Stimulated activated CD4-positive, alpha-beta T cell treated with anti-CD3 and anti-CD28 coated beads, Interleukin-1b, Interleukin-23, amount 100 ng/mL, for 48 hours (primary cell): ENCODE measurements around the gene COL8A2.

Experiments used
- DNase-seq: peaks from one replicate; pipeline ENCODE4 v3.0.0-alpha.2; 2020

The COL8A2 gene

DNA sequence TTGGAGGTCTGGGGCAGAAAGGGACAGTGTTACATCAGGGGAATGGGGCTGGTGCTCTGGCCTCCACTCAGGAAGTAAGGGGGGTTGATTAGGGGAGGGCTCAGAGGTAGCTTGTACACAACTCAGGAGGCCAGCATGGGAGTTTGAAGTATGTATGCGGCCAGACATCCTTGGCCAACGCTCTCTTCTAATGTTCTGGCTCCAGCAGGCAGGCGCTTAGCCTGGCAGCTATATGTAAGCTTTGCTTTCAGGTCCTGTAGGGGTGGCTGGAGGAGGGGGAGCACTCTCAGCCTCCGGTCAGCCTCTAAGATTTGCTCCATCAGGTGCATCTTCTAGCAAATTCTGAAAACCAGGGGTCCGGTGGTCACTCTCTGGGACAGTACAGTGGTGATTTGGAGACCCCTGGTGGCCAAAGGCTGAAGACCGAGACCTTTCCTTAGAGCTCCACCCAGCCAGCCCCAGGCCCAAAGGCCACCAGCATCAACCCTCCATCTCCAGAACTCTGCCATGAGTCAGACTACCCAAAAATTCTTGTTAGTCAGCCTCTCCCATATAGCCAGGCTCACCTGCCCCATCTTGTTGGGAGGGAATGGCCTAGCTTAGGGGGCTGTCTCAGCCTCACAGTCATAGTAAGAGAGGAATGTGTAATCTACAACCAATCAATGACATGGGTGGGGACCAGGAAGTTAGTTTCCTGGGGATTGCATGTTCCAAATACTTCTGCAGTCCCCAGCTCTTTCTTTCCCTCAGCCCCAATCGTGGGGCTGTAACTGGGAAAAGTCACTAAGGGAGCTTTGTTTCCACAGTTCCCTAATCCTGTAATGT lies 9.7 kb upstream of the COL8A2 start:
- DNase-seq: peak; percentile 26

GRCh38 chr1:36134031-36134430 lies 9.0 kb upstream of the COL8A2 start:
- DNase-seq: no peak

- DNase-seq: no peak
Observed at GRCh38 chr1:36133484-36133883, 8.5 kb upstream of the COL8A2 start.

DNA sequence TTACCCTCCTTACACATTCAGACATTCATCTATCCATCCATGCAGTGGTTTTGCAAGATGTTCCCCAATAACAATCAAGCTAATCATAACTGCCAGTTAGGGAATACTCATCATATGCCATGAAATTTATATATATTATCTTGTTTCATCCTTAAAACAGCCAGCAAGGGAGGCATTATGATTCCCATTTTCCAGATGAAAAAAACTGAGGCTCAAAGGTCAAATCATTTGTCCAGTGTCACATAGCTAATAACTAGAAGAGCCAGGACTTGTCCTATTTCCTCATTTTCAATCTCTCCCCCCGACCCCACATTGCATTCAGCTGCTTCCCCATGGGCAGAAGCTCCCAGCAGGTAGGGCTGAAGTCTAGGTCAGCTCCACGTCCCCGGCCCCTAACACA lies 7.0 kb upstream of the COL8A2 start:
- DNase-seq: no peak

- DNase-seq: no peak
Observed at GRCh38 chr1:36128905-36129206, 3.8 kb upstream of the COL8A2 start.

DNA sequence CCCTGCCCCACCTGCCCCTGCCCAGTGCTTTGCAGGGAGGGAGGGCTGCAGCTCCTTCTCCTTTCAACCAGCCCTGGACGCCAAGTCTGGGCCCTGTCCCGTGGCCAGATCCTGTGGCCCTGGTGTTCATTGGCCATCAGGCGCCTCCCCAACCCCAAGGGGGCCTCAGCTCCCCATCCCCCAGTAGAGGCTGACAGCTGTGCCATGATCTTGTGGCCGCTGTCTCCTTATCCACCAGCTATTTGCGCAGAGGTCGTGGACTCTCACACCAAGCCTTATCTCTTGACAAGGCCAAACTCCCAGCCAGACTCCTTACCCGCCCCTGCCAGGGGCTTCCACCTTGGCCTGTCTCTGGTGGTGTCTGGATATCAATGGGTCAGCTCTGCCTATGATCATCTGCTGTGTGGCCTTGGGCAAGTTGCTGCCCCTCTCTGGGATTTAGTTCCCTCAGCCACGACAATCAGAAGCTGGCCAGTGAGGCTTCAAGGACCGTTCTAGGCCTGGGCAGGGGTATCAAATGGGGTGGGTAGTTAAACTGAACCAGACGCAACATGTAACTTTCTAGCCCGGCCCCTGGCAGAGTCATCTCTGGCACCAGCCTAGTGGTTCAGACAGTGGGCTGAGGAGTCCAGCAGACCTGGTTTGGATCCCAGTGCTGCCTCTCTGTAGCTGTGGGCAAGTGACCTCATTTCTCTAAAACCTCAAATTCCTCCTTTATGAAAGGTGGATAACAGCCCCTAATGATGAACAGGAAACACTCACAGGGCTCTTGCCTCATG lies 3.3 kb upstream of the COL8A2 start:
- no peak for DNase-seq

GRCh38 chr1:36126797-36127500 lies 1.9 kb upstream of the COL8A2 start:
- DNase-seq: no peak

DNA sequence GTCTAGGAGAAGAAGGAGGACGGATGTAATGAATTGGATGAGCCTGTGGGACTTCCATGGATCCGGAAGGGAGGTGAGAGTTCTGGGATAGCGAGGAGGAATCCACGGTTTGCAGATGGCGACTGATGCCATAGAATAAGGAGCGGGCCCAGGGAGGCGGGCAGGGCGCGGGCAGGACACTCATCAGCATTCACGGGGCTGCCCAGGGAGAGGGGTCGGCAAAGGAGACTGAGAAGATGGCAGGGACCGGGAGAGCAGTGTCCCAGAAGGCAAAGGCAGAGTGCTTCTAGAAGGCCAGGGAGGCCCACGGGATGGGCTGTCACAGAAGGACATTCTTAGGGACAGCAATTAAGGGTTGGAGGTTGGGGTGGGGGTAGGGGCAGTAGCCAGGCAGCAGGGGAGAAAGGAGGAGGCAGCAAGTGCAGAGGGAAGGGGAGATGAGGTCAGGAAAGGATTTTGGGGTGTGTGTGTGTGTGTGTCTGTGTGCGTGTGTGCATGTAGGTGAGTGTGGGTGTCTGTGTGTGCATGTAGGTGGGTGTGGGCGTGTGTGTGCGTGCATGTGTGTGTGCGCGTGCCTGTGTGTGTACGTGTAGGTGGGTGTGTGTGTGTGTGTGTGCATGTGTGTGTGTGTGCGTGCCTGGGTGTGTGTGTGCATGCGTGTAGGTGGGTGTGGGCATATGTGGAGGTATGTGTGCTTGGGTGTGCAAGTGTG lies 1.1 kb upstream of the COL8A2 start:
- DNase-seq: no peak

- DNase-seq: no peak
Observed at GRCh38 chr1:36124404-36125128, 456 bp downstream of the COL8A2 start.

- DNase-seq: peak; percentile 22
Observed at GRCh38 chr1:36123356-36123755, 1.7 kb downstream of the COL8A2 start.

- DNase-seq: no peak
Observed at GRCh38 chr1:36122062-36123030, 2.7 kb downstream of the COL8A2 start.

DNA sequence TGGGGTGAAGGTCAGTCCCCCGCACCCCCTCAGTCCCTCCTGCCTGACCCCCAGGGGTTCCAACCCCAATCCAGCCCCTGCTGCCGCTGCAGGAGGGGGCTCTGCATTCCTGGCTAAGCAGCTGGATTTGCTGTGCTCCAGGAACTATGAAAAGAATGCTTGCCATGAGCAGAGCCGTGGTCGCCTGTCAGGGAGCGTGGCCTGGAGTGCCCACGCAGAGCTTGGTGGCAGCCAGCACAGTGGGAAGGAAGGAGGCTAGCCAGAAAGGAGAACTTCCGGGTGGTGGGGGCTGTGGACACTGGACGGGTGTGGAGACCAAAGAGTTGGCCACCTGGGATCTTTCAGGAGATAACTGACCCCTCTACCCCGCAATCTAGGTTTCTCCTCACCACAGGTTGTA lies 5.6 kb downstream of the COL8A2 start:
- no peak for DNase-seq

GRCh38 chr1:36118447-36119204 lies 6.4 kb downstream of the COL8A2 start:
- DNase-seq: no peak

DNA sequence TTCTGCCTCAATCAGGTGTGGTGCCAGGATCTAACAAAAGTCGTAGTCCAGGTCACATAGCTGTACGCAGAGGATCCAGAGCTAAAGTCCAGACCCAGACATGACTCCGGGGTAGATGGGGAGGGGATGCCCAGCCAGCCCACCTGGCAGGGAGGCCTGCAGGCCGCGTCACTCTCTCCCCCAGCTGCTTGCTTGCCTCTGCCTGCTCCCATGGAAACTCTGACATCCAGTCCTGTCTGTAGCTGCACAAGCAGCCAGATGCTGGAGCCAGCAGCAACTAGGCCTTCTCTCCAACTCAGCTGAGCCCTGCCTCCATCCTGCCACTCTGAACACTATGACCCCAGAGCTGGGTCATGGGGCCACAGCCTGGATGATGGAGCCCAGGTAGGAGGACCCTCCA lies 8.1 kb downstream of the COL8A2 start:
- no peak for DNase-seq

- no peak for DNase-seq
Observed at GRCh38 chr1:36115931-36116330, 9.1 kb downstream of the COL8A2 start.

DNA sequence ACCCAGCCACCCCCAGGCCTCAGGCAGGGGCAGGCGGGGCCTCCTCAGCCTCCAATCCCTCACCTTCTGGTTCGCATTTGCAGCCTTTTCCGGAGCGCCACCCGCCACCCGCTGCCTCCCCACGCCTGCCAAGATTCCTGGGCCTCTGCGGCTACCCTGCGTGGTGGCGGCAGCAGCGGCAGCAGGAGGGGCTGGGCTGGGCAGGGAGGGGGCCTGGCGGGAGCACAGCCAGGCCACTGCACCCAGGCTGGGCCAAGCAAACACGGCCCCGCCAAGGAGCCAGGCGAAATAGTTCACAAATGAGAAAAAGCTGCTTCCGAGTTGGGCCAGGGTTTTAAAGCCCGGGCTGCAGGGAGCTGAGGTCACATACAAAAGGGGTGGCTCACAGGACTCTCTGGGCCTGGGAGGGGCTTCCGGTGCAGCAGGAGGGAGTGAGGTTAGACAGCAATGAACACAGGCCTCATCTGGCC lies 9.8 kb downstream of the COL8A2 start:
- DNase-seq: no peak

DNA sequence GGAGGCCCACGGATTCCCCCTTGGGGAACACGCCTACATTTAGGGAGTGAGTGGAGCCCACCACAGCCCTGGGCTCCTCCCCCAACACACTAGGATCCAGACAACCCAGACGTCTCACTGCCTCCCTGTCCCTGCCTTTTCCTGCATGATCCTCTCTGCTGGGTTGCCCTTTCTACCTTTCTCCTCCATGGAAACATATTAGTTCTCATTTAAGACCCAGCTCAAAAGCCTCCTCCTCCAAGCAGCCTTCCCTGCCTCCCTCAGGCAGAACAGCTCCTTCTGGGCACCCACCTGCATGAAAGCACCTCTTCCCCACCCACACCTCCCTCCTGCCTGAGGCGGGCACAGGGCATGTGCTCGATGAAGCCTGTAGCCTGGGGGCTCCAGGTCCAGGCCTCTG lies 10.7 kb downstream of the COL8A2 start:
- no peak for DNase-seq

DNA sequence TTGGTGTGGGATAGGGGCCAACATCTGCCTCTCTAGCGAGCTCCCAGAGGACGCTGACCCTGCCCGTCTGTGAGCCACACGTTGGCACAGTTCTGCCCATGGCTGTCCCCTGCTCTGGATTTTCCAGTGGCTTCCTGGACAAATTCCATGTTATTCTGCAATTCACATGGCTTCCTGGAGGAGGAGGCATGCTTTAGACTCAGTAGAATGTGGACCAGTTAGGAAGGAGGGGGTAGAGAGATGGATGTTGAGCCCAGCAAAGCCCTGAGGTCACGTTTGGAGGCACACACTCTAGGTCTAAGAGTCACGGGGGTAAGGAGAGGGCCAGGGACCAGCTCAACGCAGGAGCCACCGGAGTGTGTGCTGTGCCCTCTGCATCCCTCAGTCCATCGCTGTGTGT lies 12.2 kb downstream of the COL8A2 start:
- DNase-seq: no peak

- no peak for DNase-seq
Observed at GRCh38 chr1:36111151-36111550, 13.9 kb downstream of the COL8A2 start.

DNA sequence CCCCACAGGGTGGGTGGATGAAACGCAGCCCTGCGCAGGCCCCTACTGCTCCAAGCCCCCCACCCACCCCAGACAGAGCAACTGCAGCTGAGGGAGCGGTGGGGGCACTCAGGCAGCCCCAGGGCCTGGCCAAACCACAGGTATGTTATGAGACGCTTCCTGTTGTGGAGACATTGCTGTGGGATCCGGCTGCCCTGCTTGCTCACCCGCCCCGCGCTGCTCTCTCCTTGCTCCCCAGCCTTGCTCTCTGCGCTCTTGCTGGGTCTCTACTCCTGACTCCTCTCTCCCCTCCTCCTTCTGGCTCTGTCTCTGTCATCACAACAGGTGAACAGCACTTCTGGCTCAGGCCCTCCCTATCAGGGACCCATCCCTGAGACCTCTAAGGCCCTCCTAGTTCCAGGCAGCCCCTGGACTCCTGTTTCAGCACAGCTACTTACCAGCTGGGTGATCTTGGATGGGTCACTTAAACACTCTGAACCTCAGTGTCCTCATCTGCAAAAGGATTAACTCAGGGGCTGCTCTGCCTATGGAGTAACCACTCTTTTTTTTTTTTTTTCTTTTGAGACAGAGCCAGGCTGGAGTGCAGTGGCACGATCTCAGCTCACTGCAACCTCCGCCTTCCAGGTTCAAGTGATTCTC lies 15.9 kb downstream of the COL8A2 start:
- DNase-seq: peak; percentile 40
